ENCODE measurements around the gene GGA1.

Gene GGA1

GRCh38 chr22:37630839-37631435 is 22.3 kb downstream of the GGA1 start:
- DNase-seq (ENCODE audit: low read depth, low spot score), result no peak

- DNase-seq (ENCODE audit: low read depth, low spot score), result no peak
These were observed 23.0 kb downstream of the GGA1 start for GRCh38 chr22:37631448-37632173.

- DNase-seq (ENCODE audit: low read depth, low spot score), result no peak
These were observed 23.8 kb downstream of the GGA1 start for GRCh38 chr22:37632174-37633088.

- DNase-seq (ENCODE audit: low read depth, low spot score), result no peak
These were observed 24.5 kb downstream of the GGA1 start for GRCh38 chr22:37633089-37633624.

- DNase-seq (ENCODE audit: low read depth, low spot score), result no peak
These were observed 25.2 kb downstream of the GGA1 start for GRCh38 chr22:37633625-37634416.

GRCh38 chr22:37634417-37634924 is 25.8 kb downstream of the GGA1 start:
- DNase-seq (ENCODE audit: low read depth, low spot score), result no peak

- DNase-seq (ENCODE audit: low read depth, low spot score), result no peak
These were observed 26.5 kb downstream of the GGA1 start for GRCh38 chr22:37635157-37635556.

- no peak for DNase-seq (ENCODE audit: low read depth, low spot score)
These were observed 27.7 kb downstream of the GGA1 start for GRCh38 chr22:37636186-37636948.

DNA sequence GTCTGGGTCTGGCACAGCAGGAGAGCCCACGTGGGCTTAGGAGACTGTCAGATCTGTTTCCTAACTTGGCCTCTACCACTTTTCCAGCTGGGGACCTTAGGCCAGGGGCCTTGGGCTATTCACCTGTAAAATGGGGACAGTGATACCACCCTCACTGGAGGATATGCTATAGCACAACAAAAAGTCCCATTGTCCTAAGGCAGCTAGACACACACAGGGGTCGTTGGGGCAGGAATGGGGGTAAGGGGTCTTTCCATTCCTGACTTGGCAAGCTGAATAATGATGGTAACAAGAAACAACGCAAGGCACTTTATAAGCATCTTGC is 28.3 kb downstream of the GGA1 start:
- DNase-seq (ENCODE audit: low read depth, low spot score), result no peak

DNA sequence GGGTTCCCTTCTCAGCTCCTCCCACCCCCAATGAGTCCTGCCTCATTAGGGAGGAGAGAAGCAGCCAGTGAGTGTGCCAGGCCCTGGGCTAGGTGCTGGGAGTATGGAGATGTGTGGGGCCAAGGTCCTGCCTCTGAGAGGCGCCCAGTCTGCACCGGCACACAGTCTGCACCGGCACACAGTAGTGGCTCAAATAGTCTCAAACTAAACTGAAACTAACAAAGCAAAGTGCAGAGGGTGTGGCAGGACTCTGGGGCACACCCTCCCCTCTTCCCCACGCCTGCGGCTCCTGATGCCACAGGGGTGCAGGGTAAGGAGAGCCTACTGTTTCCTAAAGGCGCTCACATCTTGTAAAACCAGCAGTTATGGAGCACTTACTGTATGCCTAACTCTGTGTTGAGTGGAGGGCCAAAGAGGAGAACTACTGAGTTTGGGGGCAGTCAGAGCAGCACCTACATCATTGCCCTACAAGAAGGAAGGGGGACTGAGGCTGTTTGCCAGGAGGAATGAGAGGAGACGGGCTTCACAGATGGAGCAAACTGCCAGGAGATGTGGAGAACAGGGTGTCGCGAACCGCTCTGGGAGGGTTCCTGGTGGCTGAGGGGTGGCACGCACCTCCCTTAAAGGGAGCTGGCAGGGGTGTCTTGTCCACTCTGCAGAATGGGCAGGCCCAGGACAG is 29.9 kb downstream of the GGA1 start:
- DNase-seq (ENCODE audit: low read depth, low spot score), result no peak

GRCh38 chr22:37639070-37639760 is 30.6 kb downstream of the GGA1 start, which contains the start of gene SH3BP1:
SH3BP1 (plus strand) TSS chr22:37639669; CDS start chr22:37639788, 119 bp downstream.
- DNase-seq (ENCODE audit: low read depth, low spot score), result no peak

GRCh38 chr22:37639771-37640590 is 31.3 kb downstream of the GGA1 start:
- DNase-seq (ENCODE audit: low read depth, low spot score), result no peak

DNA sequence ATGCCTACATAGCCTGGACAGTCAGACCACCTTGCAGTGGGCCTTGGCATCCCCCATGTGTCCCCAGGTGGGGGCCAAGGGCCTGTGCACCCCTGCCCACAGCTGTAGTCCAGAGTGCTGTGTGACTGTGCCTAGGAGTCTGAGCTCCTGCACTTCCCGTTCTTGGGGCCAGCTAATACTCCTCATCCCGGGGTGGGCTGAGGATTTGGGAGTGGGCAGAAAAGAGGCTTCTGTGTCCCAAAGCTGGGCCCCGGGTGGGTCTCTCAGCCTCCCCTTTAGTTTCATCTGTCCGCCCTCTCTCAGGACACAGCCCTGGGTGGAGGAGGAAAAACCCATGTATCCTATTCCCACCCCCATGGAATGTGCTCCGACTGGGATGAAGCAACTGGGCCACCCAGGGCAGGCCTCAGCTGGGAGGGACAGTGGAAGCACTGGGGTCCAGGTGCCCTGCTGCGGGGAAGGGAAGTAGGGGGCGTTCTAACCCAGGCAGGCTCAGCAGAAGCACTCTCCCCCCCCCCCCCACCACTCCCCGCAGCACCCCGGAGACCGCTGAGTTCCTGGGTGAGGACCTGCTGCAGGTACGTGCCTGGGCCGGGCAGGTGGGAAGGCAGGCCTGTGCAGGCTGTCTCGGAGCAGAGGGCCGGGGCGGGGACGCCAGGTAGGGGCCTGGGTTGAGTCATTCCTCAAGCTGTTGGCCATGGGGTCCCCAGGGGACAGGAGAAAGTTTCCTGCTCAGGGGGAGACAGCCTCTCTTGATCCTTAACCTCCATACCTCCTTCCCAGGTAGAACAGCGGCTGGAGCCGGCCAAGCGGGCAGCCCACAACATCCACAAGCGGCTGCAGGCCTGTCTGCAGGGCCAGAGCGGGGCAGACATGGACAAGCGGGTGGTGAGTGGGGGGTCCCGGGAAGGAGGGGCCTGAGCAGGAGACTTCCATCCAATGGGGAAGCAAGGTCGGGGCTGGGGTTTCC is 32.2 kb downstream of the GGA1 start:
- no peak for DNase-seq (ENCODE audit: low read depth, low spot score)

DNA sequence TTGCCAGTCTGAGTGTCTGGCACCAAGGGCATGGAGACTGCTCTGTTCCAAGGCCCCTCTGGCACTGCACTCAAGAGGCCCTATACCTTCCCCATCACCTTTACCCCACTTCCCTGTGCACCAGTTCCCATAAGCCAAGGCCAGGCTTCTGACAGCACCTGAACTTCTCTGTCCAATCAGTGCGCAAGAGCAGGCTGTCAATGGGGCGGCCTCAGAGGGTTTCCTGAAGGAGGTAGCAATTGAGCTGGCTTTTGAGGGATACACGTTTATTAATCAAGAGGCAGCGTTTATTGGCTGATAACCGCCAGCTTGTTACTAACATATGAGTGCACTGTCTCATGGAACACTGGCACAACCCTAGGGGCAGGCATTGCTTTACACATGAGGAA is 32.9 kb downstream of the GGA1 start:
- DNase-seq (ENCODE audit: low read depth, low spot score), result no peak

GRCh38 chr22:37643225-37643847 is 34.7 kb downstream of the GGA1 start:
- peak; percentile 75 for DNase-seq (ENCODE audit: low read depth, low spot score)

DNA sequence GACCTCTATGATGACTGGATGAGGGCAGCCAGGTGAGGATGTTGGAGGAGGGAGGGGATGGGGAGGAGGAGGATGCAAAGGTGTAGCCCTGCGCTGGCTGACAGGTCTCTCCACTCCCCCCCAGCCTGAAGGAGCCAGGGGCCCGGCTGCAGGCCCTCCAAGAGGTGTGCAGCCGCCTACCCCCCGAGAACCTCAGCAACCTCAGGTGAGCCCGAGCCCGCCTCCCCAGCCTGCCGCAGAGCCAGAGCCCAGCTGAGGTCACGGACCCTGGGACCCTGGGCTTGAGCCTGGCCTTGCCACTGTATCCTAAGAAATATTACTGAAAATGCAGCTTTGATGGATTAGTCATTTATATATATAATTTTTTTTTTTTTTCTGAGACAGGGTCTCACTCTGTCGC is 38.7 kb downstream of the GGA1 start:
- no peak for DNase-seq (ENCODE audit: low read depth, low spot score)

DNA sequence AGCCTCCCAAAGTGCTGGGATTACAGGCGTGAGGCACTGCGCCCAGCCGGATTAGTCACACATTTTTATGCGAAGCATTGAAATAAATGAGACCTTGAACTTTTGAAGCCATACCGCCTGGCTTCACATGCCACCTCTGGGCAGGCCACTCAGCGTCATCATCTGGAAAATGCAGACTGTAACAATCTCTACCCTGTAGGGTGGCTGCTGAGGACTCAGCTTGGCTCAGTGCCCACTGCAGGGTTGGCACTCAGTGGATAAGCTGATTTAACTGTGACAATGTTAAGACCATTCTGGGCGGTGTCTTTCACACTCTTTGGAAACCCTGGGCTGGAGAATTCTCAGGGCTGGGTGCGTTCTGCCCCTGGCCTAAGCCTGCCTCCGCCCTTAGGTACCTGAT is 39.3 kb downstream of the GGA1 start:
- no peak for DNase-seq (ENCODE audit: low read depth, low spot score)
